Neuronal stem cell (in vitro differentiated cells): ENCODE measurements around the gene SSBP3.

Experiments used
- DNase-seq: peaks from one replicate; pipeline ENCODE4 v3.0.0-alpha.2; 2013; ENCODE audit warnings: low spot score
- H2AFZ ChIP-seq: one replicate; pipeline ENCODE4 v1.6.1; 2013; ENCODE audit warnings: mild to moderate bottlenecking, low read length, inconsistent platforms
- H2AK5ac ChIP-seq: 2 replicates; pipeline ENCODE4 v1.6.1; 2013; ENCODE audit warnings: low read depth, mild to moderate bottlenecking, inconsistent platforms, low read length, moderate library complexity, mixed read lengths
- H2BK120ac ChIP-seq: 2 replicates; pipeline ENCODE4 v1.6.1; 2013; ENCODE audit warnings: low read depth, mild to moderate bottlenecking, inconsistent platforms, low read length, moderate library complexity, mixed read lengths
- H2BK12ac ChIP-seq: one replicate; pipeline ENCODE4 v1.6.1; 2013; ENCODE audit warnings: low read length, inconsistent platforms
- H2BK15ac ChIP-seq: 2 replicates; pipeline ENCODE4 v1.6.1; 2013; ENCODE audit warnings: mild to moderate bottlenecking, low read length, inconsistent platforms, mixed read lengths
- H2BK5ac ChIP-seq: one replicate; pipeline ENCODE4 v1.6.1; 2013; ENCODE audit warnings: inconsistent platforms, mild to moderate bottlenecking, low read length, moderate library complexity
- H3K14ac ChIP-seq: one replicate; pipeline ENCODE4 v1.6.1; 2013; ENCODE audit warnings: low read length, inconsistent platforms
- H3K18ac ChIP-seq: 2 replicates; pipeline ENCODE4 v1.6.1; 2013; ENCODE audit warnings: low read length, inconsistent platforms
- H3K23ac ChIP-seq: 2 replicates; pipeline ENCODE4 v1.6.1; 2013; ENCODE audit warnings: low read depth, mild to moderate bottlenecking, mixed read lengths, low read length, inconsistent platforms; ENCODE audit not compliant: poor library complexity
- H3K27ac ChIP-seq: replicated peaks from 3 replicates; pipeline ENCODE4 v1.5.1; 2013; ENCODE audit warnings: low read length, inconsistent platforms
- H3K27me3 ChIP-seq, 3 experiments: 2 replicates each; pipeline ENCODE4 v1.6.1; 2013; ENCODE audit warnings: low read length in 3 of 3, mild to moderate bottlenecking in 2 of 3, inconsistent platforms in 1 of 3, low read depth in 1 of 3, mixed read lengths in 1 of 3, moderate library complexity in 1 of 3; ENCODE audit not compliant: control insufficient read depth in 3 of 3, insufficient read depth in 3 of 3
- H3K36me3 ChIP-seq, 2 donors: replicated peaks in 1 of 2; 2 replicates each; pipeline ENCODE4 v1.6.1; 2013; ENCODE audit warnings: low read length in 2 of 2; ENCODE audit not compliant: control insufficient read depth in 2 of 2, insufficient read depth in 2 of 2
- H3K4ac ChIP-seq: 2 replicates; pipeline ENCODE4 v1.6.1; 2013; ENCODE audit warnings: inconsistent platforms, mild to moderate bottlenecking, low read length, moderate library complexity
- H3K4me1 ChIP-seq, 2 donors: 1 replicate in 1 of 2; 2 replicates in 1 of 2; pipeline ENCODE4 v1.6.1; 2013; ENCODE audit warnings: low read length in 2 of 2, low read depth in 1 of 2; ENCODE audit not compliant: control insufficient read depth in 2 of 2, insufficient read depth in 1 of 2
- H3K4me2 ChIP-seq: one replicate; pipeline ENCODE4 v1.6.1; 2013; ENCODE audit warnings: mild to moderate bottlenecking, low read length, inconsistent platforms; ENCODE audit not compliant: insufficient read depth, poor library complexity, severe bottlenecking
- H3K4me3 ChIP-seq, 2 donors: 2 replicates each; pipeline ENCODE4 v1.5.1; 2013; ENCODE audit warnings: low read length in 2 of 2, mild to moderate bottlenecking in 2 of 2, inconsistent platforms in 1 of 2, moderate library complexity in 1 of 2
- H3K79me1 ChIP-seq: one replicate; pipeline ENCODE4 v1.6.1; 2013; ENCODE audit warnings: low read depth, mild to moderate bottlenecking, inconsistent platforms, low read length, moderate library complexity
- H3K9ac ChIP-seq: one replicate; pipeline ENCODE4 v1.6.1; 2013; ENCODE audit warnings: mild to moderate bottlenecking, low read depth, low read length, inconsistent platforms; ENCODE audit not compliant: poor library complexity
- H3K9me3 ChIP-seq, 2 donors: replicated peaks in 1 of 2; 2 replicates each; pipeline versions ENCODE3 to v1.6.1; 2013; ENCODE audit warnings: low read length in 2 of 2, mild to moderate bottlenecking in 2 of 2, inconsistent platforms in 1 of 2, low read depth in 1 of 2, mixed read lengths in 1 of 2, moderate library complexity in 1 of 2; ENCODE audit not compliant: control insufficient read depth in 2 of 2, insufficient read depth in 1 of 2
- H4K8ac ChIP-seq: one replicate; pipeline ENCODE4 v1.6.1; 2013; ENCODE audit warnings: low read depth, mild to moderate bottlenecking, inconsistent platforms, low read length, moderate library complexity
- H4K91ac ChIP-seq: one replicate; pipeline ENCODE4 v1.6.1; 2013; ENCODE audit warnings: low read length, low read depth, mild to moderate bottlenecking, inconsistent platforms; ENCODE audit not compliant: poor library complexity
- WGBS, 2 donors: extraction: QIAGEN DNeasy Blood & Tissue Kit; methylation state at CpG; one replicate each; pipeline ENCODE4 v1.1.7; 2013; ENCODE audit warnings: missing lambda C conversion rate in 2 of 2, mixed read lengths in 1 of 2; ENCODE audit not compliant: insufficient read length in 2 of 2, insufficient replicate concordance in 1 of 2; ENCODE audit errors: extremely low coverage in 2 of 2; 5-methylcytosine and 5-hydroxymethylcytosine counted together

SSBP3 gene

GRCh38 chr1:54246116-54246721 lies 160.0 kb downstream of the SSBP3 start:
- no CpG with 5 or more reads among the region's 10 CpGs for WGBS, 2 donors
- Histone ChIP-seq H2BK15ac (no peak overlapping the region), H3K27me3 (no peaks in the 10 kb centered on the region), H2AK5ac (no peak overlapping the region), H4K8ac (no peak overlapping the region), H3K9me3 (no peaks in the 10 kb centered on the region), H4K91ac (no peak overlapping the region), H3K79me1 (no peaks in the 10 kb centered on the region), H3K4me1 (peaks cover 0 to 5% of the 10 kb centered on the region in 2 donors), H3K4me2 (no peak overlapping the region), H2AFZ (no peak overlapping the region), H3K18ac (no peak overlapping the region), H3K14ac (no peak overlapping the region), H2BK5ac (no peak overlapping the region), H3K4ac (no peak overlapping the region), H2BK120ac (no peak overlapping the region), H3K9ac (no peak overlapping the region), H3K27ac (no peak overlapping the region), H2BK12ac (no peak overlapping the region), H3K23ac (no peak overlapping the region), H3K4me3 (no peak overlapping the region), H3K36me3 (peaks cover 17 to 97% of the 10 kb centered on the region in 2 donors)
- DNase-seq, result no peak

GRCh38 chr1:54245501-54245900 lies 160.7 kb downstream of the SSBP3 start:
- Histone ChIP-seq H3K27ac (no peak overlapping the region), H3K27me3 (no peaks in the 10 kb centered on the region), H3K18ac (no peak overlapping the region), H4K91ac (no peak overlapping the region), H2BK120ac (no peak overlapping the region), H3K9me3 (no peaks in the 10 kb centered on the region), H3K4me2 (no peak overlapping the region), H3K79me1 (no peaks in the 10 kb centered on the region), H3K4ac (no peak overlapping the region), H2BK5ac (no peak overlapping the region), H3K14ac (peak overlapping the region; percentile 12), H3K9ac (no peak overlapping the region), H2BK15ac (no peak overlapping the region), H2AK5ac (no peak overlapping the region), H3K4me1 (peaks cover 0 to 3% of the 10 kb centered on the region in 2 donors), H3K4me3 (no peak overlapping the region), H3K36me3 (peaks cover 15 to 97% of the 10 kb centered on the region in 2 donors), H4K8ac (no peak overlapping the region), H2AFZ (no peak overlapping the region), H3K23ac (peak overlapping the region; percentile 11), H2BK12ac (no peak overlapping the region)
- no peak for DNase-seq
- WGBS, 2 donors, result no CpG with 5 or more reads among the region's 4 CpGs

- H2BK120ac ChIP-seq, result no peak overlapping the region
- no peak overlapping the region for H3K4me3 ChIP-seq
- no peak overlapping the region for H2BK12ac ChIP-seq
- no peak overlapping the region for H2AFZ ChIP-seq
- H3K27me3 ChIP-seq, result no peaks in the 10 kb centered on the region
- no peak overlapping the region for H2BK5ac ChIP-seq
- H3K9me3 ChIP-seq, result no peaks in the 10 kb centered on the region
- H3K4me1 ChIP-seq, result peaks cover 0 to 3% of the 10 kb centered on the region in 2 donors
- DNase-seq, result no peak
- H3K36me3 ChIP-seq, result peaks cover 15 to 94% of the 10 kb centered on the region in 2 donors
- no peak overlapping the region for H3K9ac ChIP-seq
- no peak overlapping the region for H3K4ac ChIP-seq
- no peak overlapping the region for H2BK15ac ChIP-seq
- H3K79me1 ChIP-seq, result no peaks in the 10 kb centered on the region
- no CpG with 5 or more reads among the region's 7 CpGs for WGBS, 2 donors
- H2AK5ac ChIP-seq, result no peak overlapping the region
- no peak overlapping the region for H4K91ac ChIP-seq
- H3K23ac ChIP-seq, result no peak overlapping the region
- no peak overlapping the region for H3K27ac ChIP-seq
- H3K4me2 ChIP-seq, result no peak overlapping the region
- H4K8ac ChIP-seq, result no peak overlapping the region
- H3K18ac ChIP-seq, result no peak overlapping the region
- no peak overlapping the region for H3K14ac ChIP-seq
These were observed 161.5 kb downstream of the SSBP3 start for GRCh38 chr1:54244655-54245054.

- H3K18ac ChIP-seq, result no peak overlapping the region
- DNase-seq, result no peak
- H3K4me1 ChIP-seq, result peaks cover 0 to 3% of the 10 kb centered on the region in 2 donors
- no peaks in the 10 kb centered on the region for H3K9me3 ChIP-seq
- WGBS, 2 donors, result no CpG with 5 or more reads among the region's 13 CpGs
- H3K23ac ChIP-seq, result no peak overlapping the region
- H3K14ac ChIP-seq, result no peak overlapping the region
- H3K4me2 ChIP-seq, result no peak overlapping the region
- H3K36me3 ChIP-seq, result peaks cover 23 to 95% of the 10 kb centered on the region in 2 donors
- H2BK15ac ChIP-seq, result no peak overlapping the region
- H3K79me1 ChIP-seq, result peaks cover 2% of the 10 kb centered on the region
- no peaks in the 10 kb centered on the region for H3K27me3 ChIP-seq
- H2BK12ac ChIP-seq, result no peak overlapping the region
- H2AFZ ChIP-seq, result no peak overlapping the region
- no peak overlapping the region for H4K8ac ChIP-seq
- no peak overlapping the region for H4K91ac ChIP-seq
- H2BK5ac ChIP-seq, result no peak overlapping the region
- no peak overlapping the region for H2AK5ac ChIP-seq
- no peak overlapping the region for H3K4me3 ChIP-seq
- H2BK120ac ChIP-seq, result no peak overlapping the region
- no peak overlapping the region for H3K27ac ChIP-seq
- H3K9ac ChIP-seq, result no peak overlapping the region
- H3K4ac ChIP-seq, result no peak overlapping the region
These were observed 163.2 kb downstream of the SSBP3 start for GRCh38 chr1:54243022-54243421.
